GM18520 (cell line): ENCODE measurements around the gene STAMBP.
"Not testable (repeated sequence)": the region's sequence is repeated elsewhere in the genome, so short reads cannot be mapped to it uniquely, and the experiment has no call there.

ENCODE experiments used
- ATAC-seq: cut with Tn5 transposase; IDR thresholded peaks from one replicate; pipeline ENCODE4 v1.9.1; 2021; ENCODE audit not compliant: unreplicated experiment

STAMBP gene

DNA sequence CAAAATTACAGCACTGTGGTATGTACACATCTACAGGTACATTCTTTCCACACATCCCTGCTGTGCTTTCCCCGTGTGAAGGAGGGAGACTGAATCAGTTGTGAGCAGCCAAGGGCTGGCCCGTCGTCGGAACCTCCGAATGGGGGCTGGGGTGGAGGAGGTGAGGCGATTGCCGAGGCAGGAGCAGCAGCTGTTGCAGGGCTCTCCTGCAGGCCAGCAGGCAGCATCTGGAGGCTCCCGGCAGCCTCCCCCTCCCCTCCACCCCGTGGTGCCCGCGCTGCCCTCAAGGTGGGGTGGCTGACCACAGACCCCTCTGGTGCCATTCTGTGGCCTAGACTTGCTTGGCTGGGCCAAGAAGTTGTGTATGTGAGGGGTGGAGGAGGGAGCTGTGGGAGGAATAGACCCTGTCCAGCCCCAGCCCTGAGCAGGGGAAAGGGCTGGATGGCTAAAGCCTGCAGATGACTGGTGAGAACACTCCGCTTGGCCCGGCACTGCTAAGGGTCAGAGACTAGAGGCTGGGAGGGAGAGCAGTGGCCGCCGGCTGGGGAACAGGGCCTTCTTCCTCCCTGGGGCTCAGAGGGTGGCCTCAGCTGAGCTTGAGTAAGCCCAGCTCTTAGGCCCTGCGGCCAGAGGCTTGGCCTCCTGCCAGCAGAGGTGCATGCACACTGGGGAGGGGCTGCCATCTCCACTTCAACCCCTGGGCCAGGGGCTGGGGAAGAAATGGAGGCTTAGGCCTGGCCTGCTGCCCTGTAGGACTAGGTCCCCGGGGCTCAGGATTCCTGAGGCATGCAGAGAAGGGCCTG lies 7.6 kb downstream of the STAMBP start:
- ATAC-seq = no peak

GRCh38 chr2:73837847-73838585 lies 9.3 kb downstream of the STAMBP start:
- ATAC-seq = no peak

- no peak for ATAC-seq
These were observed 10.3 kb downstream of the STAMBP start for GRCh38 chr2:73838889-73839534.

DNA sequence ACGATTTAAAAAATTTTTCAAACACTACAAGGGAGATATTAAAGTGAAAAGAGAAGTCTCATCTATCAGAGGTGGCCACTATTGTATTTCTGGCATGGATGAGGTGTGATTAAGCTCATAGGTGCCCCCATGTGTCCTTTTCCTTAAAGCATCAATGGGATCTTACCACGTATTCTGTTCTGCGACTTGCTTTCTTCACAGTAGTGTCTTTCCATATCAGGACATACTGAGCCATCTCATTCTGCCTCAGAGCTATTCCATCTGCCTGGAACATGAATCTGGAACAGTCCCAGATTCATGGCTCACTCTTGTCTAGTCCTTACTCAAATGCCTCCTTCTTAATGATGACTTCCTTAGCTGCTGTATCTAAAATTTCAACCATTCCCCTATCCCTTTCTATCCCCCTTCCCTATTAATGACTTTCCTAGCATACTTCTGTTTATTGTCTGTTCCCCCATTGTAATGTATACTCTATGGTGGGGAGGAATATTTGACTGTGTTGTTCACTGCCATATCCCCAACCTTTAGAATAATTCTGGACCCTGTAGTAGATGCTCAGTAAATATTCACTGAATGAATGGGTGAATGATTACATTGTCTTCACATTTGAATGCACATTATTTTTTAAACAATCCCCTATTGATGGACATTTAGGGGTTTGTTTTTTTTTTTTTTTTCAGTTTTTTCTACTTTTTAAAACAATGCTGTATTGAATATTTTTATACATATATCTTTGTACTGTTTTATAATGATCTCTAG lies 11.1 kb downstream of the STAMBP start:
- no peak for ATAC-seq

DNA sequence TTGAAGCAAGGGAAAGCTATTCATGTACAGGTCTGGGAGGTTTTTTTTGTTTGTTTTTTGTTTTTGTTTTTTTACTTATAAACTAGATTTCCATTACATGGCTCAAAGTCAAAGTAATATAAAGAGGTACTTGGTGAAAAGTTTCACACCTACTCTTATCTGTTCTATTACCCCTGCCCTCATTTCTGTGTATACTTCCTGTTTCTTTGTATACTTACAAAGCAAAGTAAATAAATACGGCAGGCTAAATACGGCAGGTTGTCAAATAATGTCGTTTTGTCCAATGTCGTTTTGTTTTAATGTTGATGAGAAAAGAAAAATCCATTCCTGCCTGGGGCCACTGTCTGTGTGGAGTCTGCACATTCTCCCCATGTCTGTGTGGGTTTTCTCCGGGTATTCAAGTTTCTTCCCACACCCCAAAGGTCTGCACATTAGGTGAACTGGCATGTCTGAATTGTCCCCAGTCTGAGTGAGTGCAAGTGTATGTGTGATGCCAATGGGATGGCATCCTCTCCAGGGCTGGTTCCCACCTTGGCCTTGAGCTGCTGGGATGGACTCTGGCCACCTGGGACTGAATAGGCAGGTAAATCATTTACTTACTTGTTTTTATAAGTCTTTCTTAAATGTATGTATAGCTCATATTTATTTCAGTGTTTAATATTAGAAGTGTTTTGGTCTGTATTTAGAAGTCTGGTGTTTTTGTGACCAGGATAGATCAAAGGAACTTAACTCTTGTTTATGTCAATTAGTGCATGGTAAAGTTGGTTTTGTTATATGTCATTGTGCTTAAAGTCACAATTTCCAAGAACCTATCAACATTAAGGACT lies 13.4 kb downstream of the STAMBP start:
- ATAC-seq = no peak

DNA sequence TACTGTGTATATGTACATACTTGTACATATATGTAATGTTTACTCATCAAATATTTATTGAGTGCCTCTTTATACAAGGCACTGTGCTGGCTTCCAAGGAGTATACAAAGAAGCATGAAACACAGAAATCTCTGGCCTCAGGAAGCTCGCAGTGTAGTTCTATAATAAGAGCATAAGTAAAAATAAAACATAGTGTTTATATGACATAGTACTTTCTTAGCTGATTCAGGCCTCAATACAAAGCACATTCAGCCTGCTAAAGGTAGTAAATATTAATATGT lies 13.9 kb downstream of the STAMBP start:
- ATAC-seq = no peak

DNA sequence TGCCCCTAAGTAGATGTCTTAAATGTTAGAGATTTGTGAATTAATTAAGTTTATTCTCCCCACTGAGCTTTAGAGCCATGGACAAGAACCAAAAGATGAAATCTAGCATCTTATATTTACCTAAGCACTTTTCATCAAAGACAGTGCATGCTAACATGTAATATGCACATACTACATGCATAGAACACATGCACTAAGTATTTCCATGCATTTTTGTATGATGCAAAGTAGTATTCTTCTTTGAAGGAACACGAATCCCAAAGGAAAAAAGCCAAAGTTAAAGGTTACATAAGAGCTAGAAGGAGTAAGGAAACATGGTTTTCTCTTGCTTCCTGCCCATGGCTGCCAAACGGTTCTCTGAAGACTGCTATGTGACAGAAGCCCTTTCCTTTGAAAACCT lies 15.3 kb downstream of the STAMBP start:
- ATAC-seq = no peak

DNA sequence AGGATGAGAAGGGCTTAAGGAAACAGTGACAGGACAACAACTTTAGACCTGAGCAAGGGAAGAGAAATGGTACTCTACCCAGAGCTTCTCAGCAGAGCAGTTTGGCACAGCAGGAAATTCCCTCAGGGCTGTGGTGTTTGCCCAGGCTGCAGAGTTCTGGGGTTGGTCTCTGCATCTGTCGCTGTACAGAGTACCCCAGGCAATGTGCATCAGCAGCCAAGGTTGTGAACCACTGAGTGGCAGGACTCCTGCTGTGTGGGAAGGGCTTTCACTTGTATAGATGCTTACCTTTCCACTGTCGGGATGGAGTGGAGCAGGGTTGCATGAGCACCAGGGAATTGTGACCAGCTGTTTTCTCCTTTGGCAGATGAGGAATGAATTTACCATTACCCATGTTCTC lies 21.2 kb downstream of the STAMBP start:
- no peak for ATAC-seq

GRCh38 chr2:73851274-73851673 lies 22.5 kb downstream of the STAMBP start:
- ATAC-seq = no peak

DNA sequence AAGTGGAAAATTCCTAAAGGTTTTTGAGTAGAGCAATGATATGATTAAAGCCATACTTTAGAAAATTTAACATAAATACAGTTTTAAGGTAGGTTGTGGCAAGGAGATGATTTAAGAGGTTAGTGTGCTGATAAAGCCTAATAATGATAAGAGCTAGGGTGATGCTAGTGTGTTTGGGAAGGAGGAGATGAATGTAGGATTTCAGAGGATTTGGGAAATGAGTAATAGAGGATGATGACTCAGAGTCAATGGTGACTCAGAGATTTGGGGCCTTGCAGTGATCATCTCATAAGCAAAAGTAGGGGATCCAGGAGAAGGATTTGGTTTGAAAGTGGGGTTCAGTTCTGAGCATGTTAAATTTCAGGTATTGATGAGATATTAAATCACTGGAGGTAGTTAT lies 23.3 kb downstream of the STAMBP start:
- no peak for ATAC-seq

DNA sequence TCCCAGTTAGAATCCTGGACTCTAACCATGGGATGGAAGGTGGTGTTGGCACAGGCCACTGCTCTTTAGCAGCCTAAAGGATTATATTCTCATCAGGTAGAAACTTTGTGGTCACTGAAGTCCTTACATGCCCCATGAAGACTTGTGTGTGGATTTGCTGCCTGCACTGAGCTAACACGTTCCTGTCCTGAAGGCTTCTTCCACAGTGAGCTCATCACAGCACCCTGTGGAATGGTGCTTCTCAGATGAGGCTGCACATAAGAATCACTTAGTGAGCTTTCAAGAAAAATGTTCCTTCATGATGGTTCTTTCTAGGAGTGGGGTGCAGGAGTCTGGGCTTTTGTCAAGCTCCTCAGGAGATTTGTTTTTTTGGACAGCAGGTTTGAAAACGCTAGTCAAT lies 26.8 kb downstream of the STAMBP start:
- ATAC-seq = no peak

GRCh38 chr2:73856214-73856613 lies 27.5 kb downstream of the STAMBP start:
- no peak for ATAC-seq

DNA sequence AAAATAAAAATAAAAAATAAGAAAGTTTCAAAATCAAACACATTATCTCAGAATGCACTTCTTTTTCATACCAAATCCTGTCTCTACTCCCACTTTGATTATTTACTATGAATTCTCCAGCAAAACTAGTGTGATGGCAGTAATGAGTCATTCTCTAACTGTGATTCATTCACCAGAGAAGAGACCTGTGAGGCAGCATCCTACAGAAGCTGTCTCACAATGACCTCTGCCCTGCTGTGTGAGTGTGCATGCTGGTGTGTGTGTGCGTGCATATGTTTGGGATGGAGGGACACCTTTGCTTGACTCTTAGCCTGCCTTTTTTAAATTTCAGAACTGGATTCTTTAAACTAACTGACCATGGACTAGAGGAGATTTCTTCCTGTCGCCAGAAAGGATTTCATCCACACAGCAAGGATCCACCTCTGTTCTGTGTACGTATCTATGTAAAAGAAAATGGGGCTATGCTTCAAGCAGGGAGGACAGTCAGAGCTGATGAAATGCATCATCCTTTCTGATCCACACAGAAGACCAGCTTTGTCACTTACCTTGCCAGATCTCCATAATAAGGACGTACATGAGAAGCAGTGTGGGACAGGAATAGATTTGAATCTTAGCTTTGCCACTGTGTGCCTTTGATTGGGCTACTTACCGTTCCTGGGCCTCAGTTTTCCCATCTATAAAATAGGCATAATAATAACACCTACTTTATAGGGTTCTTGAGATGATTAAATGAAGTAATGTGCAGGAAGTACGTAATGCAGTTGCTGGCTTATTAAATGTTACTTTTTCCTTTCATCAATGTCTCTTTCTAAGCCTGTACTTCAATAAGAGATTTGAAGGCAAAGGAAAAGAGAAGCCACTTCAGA lies 31.2 kb downstream of the STAMBP start:
- no peak for ATAC-seq

DNA sequence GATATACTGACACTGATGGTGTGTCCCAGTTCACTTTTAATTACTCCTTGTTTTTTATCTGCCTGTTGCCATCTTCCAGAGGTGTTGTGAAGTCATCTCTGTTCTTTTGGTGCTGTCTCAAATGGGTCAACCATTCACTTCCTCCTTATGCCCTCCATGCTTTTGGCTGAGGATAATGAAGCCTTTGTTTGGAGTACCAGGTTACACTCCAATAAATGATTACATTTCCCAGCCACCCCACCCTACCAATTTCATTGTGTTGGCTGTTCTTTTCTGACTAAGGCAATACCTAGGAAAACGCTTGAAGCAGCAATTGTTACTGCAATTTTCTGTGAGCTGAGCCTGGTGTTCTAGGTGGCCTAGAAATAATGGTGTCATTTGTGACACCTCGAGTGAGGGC lies 34.2 kb downstream of the STAMBP start:
- no peak for ATAC-seq

GRCh38 chr2:73868204-73868978 lies 39.6 kb downstream of the STAMBP start:
- ATAC-seq = no peak

- no peak for ATAC-seq
These were observed 41.3 kb downstream of the STAMBP start for GRCh38 chr2:73870084-73870483.

DNA sequence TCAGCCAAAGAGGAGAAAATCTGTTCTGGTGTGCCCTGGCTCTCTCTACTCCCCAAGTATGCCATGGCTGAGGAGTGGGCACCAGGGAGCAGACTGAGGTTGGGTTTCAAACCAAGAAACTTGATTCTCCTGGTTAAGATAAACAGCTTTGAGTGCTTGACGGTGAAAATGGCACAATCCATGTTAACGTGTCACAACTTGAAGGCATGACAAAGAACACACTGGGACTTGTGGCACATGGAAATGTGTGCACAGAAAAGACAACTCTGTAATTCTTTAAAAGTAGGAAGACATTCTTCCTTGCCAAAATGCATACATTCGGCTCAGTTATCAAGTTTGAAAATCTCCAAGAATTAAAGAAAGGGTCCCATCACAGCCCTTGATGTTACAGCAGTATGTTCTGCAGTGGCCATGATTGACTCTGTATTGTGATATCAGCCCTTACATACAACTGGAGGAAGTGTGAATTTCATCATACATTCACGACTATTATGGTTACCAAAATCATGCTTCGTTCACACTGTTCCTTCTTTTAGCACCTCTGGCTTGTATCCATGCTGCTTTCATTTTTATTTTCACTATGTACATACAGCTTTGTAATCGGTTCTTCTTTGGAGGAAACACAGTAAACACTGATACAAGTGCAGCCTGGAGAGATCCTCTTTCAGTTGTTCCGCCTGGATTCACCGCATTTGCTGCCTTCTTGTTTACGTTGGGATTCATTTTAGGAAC lies 48.5 kb downstream of the STAMBP start:
- no peak for ATAC-seq

DNA sequence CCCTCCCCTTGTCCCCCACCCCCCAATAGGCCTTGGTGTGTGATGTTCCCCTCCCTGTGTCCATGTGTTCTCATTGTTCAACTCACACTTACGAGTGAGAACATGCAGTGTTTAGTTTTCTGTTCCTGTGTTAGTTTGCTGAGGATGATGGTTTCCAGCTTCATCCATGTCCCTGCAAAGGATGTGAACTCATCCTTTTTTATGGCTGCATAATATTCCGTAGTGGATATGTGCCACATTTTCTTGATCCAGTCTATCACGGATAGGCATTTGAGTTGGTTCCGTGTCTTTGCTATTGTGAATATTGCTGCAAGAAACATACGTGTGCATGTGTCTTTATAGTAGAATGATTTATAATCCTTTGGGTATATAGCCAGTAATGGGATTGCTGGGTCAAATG lies 49.2 kb downstream of the STAMBP start:
- ATAC-seq = not testable (repeated sequence)
